Neutrophil (primary cell): ENCODE results near the gene RAE1.

Experiments
- H3K27ac ChIP-seq: fragments of 200-600 bp; sonication (generic); 2 replicates; pipeline ENCODE4 v1.5.1; 2016; ENCODE audit warnings: mild to moderate bottlenecking, moderate library complexity
- H3K27me3 ChIP-seq: fragments of 200-600 bp; sonication (generic); 2 replicates; pipeline ENCODE4 v1.6.0; 2016; ENCODE audit warnings: mild to moderate bottlenecking
- H3K36me3 ChIP-seq: fragments of 200-600 bp; sonication (generic); 2 replicates; pipeline ENCODE4 v1.5.1; 2017
- H3K4me1 ChIP-seq, 2 experiments: fragments of 200-600 bp in 1 of 2; sonication (generic) in 1 of 2; 1 replicate in 1 of 2; 2 replicates in 1 of 2; pipeline versions ENCODE4 v1.5.1 to v1.6.1; 2013 to 2016; ENCODE audit warnings: low read depth in 1 of 2, low read length in 1 of 2, mild to moderate bottlenecking in 1 of 2, moderate library complexity in 1 of 2; ENCODE audit not compliant: control insufficient read depth in 1 of 2, insufficient read depth in 1 of 2
- H3K4me3 ChIP-seq, 2 experiments: fragments of 200-600 bp in 1 of 2; sonication (generic) in 1 of 2; 1 replicate in 1 of 2; 2 replicates in 1 of 2; pipeline ENCODE4 v1.5.1; 2013 to 2016; ENCODE audit warnings: low read depth in 1 of 2, low read length in 1 of 2, mild to moderate bottlenecking in 1 of 2, moderate library complexity in 1 of 2
- H3K9me3 ChIP-seq: fragments of 200-600 bp; sonication (generic); 2 replicates; pipeline ENCODE4 v1.5.1; 2016
- TF ChIP-seq, protein P1 (sequence below): fragments of 200-600 bp; sonication (generic); IDR thresholded peaks from 2 replicates; pipeline ENCODE4 v1.5.1; 2016; ENCODE audit warnings: antibody characterized with exemption

Gene RAE1

DNA sequence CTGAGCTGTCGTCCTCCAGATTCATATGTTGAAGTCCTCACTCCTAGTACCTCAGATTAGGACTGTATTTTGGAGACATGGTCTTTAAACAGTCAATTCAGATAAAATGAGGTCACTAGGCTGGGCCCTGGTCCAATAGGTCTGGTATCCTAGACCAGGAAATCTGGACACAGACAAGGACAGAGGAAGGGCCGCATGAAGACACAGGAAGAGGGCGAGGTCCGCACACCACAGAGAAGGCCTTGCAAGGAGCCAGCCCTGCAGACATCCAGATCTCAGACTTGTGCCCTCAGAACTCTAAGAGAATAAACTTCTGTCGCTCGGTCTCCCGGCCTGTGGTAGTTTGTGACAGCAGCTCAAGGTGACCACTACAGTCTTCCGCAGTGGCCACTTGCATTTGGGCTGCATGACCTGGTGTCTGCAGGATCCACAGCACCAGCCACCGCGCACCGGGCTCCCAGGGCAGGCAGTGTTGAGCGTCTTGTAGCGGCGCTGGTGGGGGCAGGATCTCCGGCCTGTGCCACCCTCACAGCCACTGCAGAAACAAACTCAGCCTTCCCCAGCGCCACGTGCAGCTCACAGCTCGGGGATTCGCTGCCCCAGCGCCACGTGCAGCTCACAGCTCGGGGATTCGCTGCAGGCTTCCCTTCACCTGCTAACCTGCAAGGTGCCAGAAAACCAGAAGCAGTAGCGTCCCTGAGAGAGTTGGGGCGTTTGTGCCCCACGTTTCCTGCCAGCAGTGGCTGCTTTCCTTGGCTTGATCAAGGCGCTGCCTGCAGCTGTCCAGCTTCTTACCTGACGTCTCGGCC, 34.1 kb downstream of the RAE1 start:
- Histone ChIP-seq H3K27ac (peak overlapping the region; percentile 20), H3K4me3 (no peak overlapping the region), H3K36me3 (peaks cover 13% of the 10 kb centered on the region), H3K9me3 (no peaks in the 10 kb centered on the region), H3K4me1 (peaks cover 40 to 42% of the 10 kb centered on the region in 2 experiments), H3K27me3 (no peaks in the 10 kb centered on the region)
- TF ChIP-seq, protein P1, sequence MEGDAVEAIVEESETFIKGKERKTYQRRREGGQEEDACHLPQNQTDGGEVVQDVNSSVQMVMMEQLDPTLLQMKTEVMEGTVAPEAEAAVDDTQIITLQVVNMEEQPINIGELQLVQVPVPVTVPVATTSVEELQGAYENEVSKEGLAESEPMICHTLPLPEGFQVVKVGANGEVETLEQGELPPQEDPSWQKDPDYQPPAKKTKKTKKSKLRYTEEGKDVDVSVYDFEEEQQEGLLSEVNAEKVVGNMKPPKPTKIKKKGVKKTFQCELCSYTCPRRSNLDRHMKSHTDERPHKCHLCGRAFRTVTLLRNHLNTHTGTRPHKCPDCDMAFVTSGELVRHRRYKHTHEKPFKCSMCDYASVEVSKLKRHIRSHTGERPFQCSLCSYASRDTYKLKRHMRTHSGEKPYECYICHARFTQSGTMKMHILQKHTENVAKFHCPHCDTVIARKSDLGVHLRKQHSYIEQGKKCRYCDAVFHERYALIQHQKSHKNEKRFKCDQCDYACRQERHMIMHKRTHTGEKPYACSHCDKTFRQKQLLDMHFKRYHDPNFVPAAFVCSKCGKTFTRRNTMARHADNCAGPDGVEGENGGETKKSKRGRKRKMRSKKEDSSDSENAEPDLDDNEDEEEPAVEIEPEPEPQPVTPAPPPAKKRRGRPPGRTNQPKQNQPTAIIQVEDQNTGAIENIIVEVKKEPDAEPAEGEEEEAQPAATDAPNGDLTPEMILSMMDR = no peak

DNA sequence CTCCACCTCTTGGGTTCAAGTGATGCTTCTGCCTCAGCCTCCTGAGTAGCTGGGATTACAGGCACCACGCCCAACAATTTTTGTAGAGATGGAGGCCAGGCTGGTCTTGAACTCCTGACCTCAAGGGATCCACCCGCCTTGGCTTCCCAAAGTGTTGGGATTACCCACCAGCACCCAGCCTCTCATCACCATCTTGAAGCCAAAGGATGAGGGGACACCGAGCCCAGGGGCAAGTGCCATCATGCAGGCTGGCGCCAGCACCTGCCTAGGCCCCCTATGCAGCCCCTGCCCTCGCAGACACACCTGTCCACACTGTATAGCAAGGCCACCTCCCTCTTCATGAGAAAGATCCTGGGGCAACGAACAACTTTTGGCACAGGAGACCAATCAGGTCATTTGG, 34.9 kb downstream of the RAE1 start:
- no peak overlapping the region for H3K4me3 ChIP-seq
- peaks cover 5% of the 10 kb centered on the region for H3K36me3 ChIP-seq
- no peaks in the 10 kb centered on the region for H3K9me3 ChIP-seq
- TF ChIP-seq, protein P1 = no peak
- no peak overlapping the region for H3K27ac ChIP-seq
- H3K4me1 ChIP-seq = peaks cover 48 to 50% of the 10 kb centered on the region in 2 experiments
- H3K27me3 ChIP-seq = no peaks in the 10 kb centered on the region

DNA sequence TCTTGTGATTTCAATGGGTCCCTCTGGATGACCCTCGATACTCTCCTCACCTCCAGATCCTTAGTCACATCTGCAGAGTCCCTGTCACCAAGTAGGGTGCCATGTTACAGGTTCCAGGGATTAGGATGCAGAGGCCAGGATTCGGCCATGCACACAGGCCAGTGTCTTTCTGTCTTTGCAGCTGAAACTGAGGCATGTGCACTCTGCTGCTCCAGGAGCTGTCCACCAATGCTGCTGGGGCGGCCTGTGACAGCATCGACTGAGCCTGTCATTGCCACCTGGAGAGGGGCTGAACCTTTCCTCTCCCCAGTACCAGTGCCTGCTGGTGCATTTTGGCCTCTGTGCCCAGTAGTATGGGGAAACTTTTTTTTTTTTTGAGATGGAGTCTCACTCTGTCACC, 35.7 kb downstream of the RAE1 start:
- H3K4me3 ChIP-seq = no peak overlapping the region
- no peaks in the 10 kb centered on the region for H3K27me3 ChIP-seq
- TF ChIP-seq, protein P1 = no peak
- peaks cover 2% of the 10 kb centered on the region for H3K36me3 ChIP-seq
- H3K9me3 ChIP-seq = no peaks in the 10 kb centered on the region
- H3K27ac ChIP-seq = no peak overlapping the region
- H3K4me1 ChIP-seq = peaks cover 43 to 45% of the 10 kb centered on the region in 2 experiments

DNA sequence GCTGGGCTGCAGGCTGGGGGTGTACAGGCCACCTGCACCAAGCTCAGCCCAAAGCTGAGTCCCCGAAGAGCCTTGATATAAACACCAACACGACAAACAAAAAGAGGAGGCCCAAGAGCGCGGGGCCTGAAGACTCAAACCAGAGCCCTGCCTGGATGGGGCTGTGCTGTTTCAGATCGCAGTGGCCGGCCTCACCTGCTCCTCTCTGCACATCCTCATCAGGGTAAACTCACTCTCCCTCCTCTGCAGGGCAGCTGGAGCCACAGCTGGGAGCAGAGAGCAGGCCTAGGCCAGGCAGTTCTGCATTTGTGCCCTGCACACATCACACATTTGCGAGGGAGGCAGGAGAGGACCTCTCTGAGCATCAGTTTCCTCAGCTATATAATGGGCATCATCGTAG, 36.4 kb downstream of the RAE1 start:
- Histone ChIP-seq H3K27me3 (no peaks in the 10 kb centered on the region), H3K9me3 (no peaks in the 10 kb centered on the region), H3K4me1 (peaks cover 44 to 45% of the 10 kb centered on the region in 2 experiments), H3K4me3 (no peak overlapping the region), H3K36me3 (peaks cover 2% of the 10 kb centered on the region), H3K27ac (no peak overlapping the region)
- TF ChIP-seq, protein P1 = no peak

DNA sequence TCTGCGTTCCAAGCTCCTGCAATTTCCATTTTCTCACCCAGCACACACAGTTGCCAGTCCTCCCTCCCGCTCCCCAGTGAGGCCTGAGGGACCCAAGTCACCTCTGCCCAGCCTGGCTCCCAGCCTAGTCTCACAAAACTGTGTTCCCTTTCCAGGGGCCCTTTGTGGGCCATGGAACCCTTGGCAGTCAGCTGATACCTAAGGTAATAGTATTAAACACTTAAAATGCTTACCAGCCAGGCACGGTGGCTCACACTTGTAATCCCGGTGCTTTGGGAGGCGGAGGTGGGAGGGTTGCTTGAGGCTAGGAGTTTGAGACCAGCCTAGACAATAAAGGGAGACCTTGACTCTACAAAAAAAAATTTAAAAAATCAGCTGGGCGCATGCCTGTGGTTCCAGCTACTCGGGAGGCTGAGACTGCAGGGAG, 36.9 kb downstream of the RAE1 start:
- Histone ChIP-seq H3K4me1 (peaks cover 49 to 50% of the 10 kb centered on the region in 2 experiments), H3K9me3 (no peaks in the 10 kb centered on the region), H3K36me3 (peaks cover 5% of the 10 kb centered on the region), H3K27ac (no peak overlapping the region), H3K4me3 (no peak overlapping the region), H3K27me3 (no peaks in the 10 kb centered on the region)
- TF ChIP-seq, protein P1 = no peak
